LNCaP clone FGC (cell line): ENCODE results near the gene EIF4G3.
"Not testable (repeated sequence)": the region's sequence is repeated elsewhere in the genome, so short reads cannot be mapped to it uniquely, and the experiment has no call there.

Experiments used
- DNase-seq: peaks from one replicate; pipeline ENCODE4 v3.0.0-alpha.2; 2011; ENCODE audit warnings: low read depth
- H3K4me3 ChIP-seq: 2 replicates; pipeline ENCODE4 v1.5.1; 2011; ENCODE audit warnings: mild to moderate bottlenecking, low read depth, low read length, control low read depth
- CTCF ChIP-seq: IDR thresholded peaks from 2 replicates; pipeline ENCODE4 v1.5.1; 2012; ENCODE audit warnings: mild to moderate bottlenecking; ENCODE audit not compliant: control insufficient read depth, insufficient read depth; ENCODE audit errors: extremely low read depth

Gene EIF4G3

GRCh38 chr1:21216835-21217811 lies 40.4 kb upstream of the EIF4G3 start:
- no peak overlapping the region for H3K4me3 ChIP-seq
- peak; percentile 2 for DNase-seq
- TF ChIP-seq CTCF, result peak; percentile 67

DNA sequence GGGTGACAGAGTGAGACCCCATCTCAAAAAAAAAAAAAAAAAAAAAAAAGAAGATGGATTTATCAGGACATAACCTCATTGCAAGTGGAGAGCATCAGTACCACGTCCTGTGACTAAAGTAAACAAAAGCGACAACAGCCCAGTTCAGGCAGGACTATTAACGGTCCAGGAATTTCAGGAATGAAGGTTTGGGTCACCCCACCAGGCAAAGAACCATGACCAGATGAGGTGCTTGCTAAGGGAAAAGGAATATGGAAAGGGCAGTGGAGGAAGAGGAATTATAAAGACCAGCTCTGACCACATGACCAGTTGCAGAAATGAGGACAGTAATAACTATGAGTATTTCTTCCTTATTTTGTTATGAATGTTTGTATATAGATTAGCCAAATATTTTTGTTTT lies 35.4 kb upstream of the EIF4G3 start:
- DNase-seq, result no peak
- TF ChIP-seq CTCF, result no peak
- no peak overlapping the region for H3K4me3 ChIP-seq

DNA sequence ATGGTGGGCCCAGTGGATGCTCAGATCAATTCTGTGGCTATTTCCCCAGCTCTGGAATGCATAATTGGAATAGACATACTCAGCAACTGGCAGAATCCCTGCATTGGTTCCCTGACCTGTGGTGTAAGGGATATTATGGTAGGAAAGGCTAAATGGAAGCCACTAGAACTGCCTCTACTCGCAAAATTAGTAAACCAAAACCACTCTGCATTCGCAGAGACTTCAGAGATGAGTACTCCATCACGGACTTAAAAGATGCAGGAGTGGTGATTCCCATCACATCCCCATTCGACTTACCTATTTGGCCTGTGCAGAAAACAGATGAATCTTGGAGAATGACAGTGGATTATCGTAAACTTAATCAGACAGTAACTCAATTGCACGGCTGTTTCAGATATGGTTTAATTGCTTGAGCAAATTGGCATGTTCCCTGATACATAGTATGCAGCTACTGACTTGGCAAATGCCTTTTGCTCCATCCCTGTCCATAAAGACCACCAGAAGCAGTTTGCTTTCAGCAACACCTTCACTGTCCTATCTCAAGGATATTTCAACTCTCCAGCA lies 31.5 kb upstream of the EIF4G3 start:
- H3K4me3 ChIP-seq, DNase-seq: not testable (repeated sequence)

DNA sequence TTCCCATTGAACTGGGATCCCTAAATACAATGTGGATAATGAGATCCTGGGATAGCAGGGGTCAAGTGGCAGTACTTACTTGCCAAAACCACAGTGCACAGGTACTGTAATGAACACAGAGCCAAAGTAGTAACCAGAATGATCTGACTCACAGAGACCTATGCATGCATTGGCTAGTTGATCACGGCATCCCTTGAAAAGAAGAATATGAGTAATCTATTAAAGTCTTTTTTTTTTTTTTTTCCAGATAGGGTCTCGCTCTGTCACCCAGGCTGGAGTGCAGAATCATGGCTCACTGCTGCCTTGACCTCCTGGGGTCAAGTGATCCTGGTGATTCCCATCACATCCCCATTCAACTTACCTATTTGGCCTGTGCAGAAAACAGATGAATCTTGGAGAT lies 29.4 kb upstream of the EIF4G3 start:
- no peak for DNase-seq
- no peak for TF ChIP-seq CTCF
- H3K4me3 ChIP-seq, result no peak overlapping the region

DNA sequence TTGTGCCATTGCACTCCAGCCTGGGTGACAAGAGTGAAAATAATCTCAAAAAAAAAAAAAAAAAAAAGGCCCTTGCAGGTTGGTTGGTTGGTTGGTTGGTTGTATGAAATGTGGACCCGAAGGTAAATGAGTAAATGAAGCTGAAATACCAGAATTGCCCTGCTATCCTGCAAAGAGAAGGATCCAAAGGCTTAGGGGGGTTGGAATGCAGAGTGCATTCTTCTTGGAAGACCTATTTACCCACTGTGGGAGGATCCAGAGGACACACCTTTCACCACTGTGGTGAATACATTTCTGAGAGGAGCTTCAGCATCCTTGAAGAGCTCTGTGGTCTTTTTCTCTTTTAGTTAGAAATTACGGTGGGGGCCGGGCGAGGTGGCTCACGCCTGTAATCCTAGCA lies 28.7 kb upstream of the EIF4G3 start:
- no peak overlapping the region for H3K4me3 ChIP-seq
- no peak for DNase-seq
- TF ChIP-seq CTCF, result no peak

DNA sequence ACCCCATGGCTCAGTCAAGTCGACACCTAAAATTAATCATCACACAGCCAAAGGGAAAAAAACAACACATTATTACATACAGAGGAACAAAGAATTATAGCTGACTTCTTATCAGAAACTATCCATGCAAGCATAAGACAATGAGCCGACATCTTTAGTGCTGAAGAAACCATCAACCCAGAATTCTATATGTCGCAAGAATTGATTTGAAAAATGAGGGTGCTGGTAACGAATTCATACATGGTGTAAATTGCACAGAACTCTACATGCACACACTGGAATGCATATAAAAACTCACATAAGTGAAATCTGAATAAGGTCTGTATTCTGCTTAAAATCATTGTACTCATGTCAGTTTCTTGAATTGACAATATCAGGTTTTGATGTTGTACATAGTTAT lies 25.0 kb upstream of the EIF4G3 start:
- no peak for DNase-seq
- H3K4me3 ChIP-seq, result no peak overlapping the region
- TF ChIP-seq CTCF, result no peak

GRCh38 chr1:21201238-21201637 lies 24.5 kb upstream of the EIF4G3 start:
- H3K4me3 ChIP-seq, DNase-seq: not testable (repeated sequence)

- DNase-seq, result no peak
- H3K4me3 ChIP-seq, result no peak overlapping the region
- TF ChIP-seq CTCF, result no peak
These were observed 24.1 kb upstream of the EIF4G3 start for GRCh38 chr1:21200767-21201166.
